Ammon's horn (tissue), 1 donor: ENCODE data around the gene IZUMO2.
A peak's percentile ranks its signal among the peaks of the same experiment; 100 is the strongest.
"Not testable (repeated sequence)": the region's sequence is repeated elsewhere in the genome, so short reads cannot be mapped to it uniquely, and the experiment has no call there.

ENCODE experiments used
- DNase-seq: peaks from one replicate; pipeline ENCODE4 v3.0.0-alpha.2; 2016; ENCODE audit warnings: low spot score

Gene IZUMO2

DNA sequence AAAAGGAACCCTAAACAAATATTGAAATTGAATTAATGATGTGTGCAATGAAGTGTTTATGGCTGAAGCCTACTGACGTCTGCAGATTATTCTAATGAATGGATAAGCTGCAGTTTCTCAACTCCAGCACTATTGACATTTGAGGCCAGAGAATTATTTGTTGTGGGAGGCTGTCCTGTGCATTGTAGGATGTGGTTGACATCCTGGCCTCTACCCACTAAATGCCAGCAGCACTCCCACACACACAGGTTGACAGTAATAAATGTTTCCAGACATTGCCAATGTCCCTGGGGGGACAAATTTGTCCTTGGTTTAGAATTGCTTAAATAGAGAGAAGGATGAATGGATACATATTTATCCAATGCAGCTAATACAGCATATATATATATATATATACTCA is 21.1 kb upstream of the IZUMO2 start:
- DNase-seq, result no peak

DNA sequence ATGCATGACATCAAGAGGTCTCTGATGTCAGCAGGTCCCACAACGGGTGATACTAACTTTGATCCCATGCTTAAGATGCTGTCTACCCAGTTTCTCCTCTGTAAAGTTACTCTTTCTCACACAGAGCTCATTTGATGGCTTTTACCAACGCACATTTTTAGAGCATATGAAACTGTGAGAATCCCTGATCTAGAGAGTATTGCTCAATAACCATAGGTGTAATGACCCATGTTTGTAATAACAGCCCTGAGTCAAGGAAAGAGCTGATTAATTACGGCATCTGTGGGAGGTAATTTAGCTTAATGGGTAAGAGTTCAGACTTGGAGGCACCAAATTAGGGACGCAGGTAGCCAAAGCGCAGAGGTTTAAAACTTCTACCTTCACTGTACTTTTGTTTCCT is 18.0 kb upstream of the IZUMO2 start:
- DNase-seq, result no peak

GRCh38 chr19:50178859-50179537 is 15.9 kb upstream of the IZUMO2 start:
- DNase-seq, result no peak

GRCh38 chr19:50178320-50178719 is 15.2 kb upstream of the IZUMO2 start:
- no peak for DNase-seq

DNA sequence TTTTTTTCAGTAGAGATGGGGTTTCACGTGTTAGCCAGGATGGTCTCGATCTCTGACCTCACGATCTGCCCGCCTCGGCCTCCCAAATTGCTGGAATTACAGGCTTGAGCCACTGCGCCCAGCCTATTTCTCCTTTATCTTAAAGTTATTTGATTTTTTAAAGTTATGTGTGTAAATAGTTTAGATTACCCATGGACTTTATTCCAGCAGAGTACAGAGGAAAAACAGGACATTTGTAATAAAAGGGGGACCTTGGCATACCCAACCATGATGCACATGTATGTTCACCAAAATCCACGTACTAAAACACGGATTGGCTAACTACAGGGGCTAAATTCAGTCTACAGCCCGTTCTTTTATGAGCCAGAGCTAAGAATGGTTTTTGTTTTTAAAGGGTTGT is 13.7 kb upstream of the IZUMO2 start:
- no peak for DNase-seq

DNA sequence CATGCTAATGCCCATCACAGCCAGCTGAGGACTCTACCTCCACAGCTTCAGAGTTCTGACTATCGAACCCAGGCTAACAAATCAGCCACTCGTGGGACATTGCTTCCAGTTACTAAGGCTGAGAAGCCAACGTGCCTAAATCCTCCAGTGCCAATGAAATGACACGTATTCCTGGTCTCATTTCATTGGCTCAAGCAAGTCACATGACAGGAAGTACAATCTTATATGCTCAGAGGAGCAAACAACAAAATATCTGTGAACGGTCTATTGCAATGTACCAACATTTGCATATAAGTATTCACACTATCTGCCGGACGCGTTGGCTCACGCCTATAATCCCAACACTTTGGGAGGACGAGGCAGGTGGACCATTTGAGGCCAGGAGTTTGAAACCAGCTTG is 12.8 kb upstream of the IZUMO2 start:
- no peak for DNase-seq

DNA sequence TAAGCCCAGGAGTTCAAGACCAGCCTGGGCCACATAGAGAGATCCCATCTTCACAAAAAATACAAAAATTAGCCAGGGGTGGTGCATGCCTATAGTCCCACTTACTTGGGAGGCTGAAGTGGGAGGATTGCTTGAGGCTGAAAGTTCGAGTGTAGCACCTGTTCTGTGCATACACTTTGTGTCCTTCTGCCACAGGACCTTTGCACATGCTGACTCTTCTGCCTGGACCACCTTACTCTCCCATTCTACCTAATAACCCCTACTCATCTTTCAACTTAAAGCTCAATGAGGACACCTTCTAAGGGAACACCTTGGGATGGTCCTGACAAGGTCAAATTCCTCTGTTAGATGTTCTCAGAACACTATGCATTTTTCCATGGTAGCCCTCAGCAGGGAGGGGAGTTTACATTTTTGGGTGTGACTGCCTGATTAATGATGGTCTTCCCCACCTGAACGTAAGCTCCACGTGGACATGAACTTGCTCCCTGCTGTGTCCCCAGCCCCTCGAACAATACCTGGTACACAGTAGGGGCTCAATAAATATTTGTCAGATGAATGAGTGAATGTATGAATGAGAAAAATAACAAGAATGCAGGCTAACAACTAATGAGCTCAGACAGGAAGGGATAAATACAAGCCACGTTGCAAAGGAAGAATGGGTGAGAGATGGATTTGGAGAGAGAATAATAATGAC is 11.2 kb upstream of the IZUMO2 start:
- no peak for DNase-seq

DNA sequence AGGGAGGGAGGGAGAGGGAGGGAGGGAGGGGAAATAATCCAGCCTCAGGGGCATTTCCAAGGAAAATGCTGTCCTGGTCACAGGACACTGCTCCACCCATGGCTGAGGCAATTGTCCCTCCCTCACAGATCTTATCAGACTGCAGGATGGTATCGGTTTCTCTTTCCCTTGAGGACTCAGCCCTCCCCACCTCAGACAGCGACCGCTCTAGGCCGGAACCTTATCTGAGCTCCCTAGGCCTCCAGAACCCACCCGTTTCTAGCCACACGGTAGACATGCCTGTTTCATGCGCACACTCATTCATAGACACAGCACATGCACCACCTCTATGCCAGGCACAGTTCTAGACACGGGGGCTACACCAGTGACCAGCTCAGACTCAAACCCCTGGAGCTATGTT is 10.0 kb upstream of the IZUMO2 start:
- no peak for DNase-seq

DNA sequence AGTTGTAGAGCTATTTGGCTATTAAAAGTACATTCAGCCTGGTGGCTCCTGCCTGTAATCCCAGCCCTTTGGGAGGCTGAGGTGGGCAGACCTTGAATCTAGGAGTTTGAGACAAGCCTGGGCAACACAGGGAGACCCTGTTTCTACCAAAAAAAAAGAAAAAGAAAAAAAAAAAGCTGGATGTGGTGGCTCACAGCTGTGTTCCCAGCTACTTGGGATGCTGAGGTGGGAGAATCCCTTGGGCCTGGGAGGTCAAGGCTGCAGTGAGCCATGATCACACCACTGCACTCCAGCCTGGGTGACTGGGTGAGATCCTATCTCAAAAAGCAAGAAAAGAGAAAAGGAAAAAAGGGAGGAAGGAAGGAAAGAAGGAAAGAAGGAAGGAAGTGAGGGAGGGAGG is 9.6 kb upstream of the IZUMO2 start:
- DNase-seq, result no peak

GRCh38 chr19:50171752-50172151 is 8.7 kb upstream of the IZUMO2 start:
- no peak for DNase-seq

DNA sequence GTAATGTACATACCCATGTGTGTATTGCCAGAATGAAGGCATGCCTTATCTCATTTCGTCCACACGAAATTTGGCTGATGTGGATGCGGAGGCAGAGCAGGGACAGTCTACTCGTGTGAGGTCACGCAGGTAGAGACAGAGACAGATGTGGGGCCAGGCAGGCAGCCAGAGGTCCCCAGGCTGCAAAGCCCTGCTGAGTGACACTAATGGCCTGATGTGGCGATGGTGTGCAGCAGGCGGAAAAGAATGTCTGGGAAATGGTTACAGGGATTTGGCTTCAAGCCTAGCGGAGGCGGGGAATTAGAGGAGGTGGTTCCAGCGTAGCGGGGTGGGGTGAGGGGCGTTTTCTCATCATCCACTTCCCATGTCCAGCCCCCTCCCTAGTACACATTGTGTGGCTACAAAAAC is 4.2 kb upstream of the IZUMO2 start:
- no peak for DNase-seq

DNA sequence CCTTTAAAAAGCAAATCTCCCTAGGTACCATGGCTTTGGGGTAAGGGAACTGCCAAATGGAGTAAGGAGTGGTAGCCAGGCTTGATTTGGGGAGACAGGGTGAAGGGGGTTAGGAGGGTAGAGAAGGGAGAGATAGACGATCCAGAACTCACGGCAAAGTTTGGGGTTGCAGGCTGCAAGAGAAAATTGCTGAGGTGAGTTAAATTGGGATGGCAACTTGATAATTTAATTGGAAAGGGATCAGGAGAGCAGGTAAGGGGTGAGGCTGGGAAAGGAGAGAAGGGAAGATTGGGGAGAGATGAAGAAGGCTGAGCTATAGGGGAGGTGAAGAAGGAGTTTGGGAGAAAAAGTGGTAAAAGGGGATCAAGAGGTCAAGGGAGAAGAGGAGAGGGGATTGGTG is 4.0 kb downstream of the IZUMO2 start:
- no peak for DNase-seq

- DNase-seq, result no peak
Observed at GRCh38 chr19:50158577-50158976, 4.5 kb downstream of the IZUMO2 start.

DNA sequence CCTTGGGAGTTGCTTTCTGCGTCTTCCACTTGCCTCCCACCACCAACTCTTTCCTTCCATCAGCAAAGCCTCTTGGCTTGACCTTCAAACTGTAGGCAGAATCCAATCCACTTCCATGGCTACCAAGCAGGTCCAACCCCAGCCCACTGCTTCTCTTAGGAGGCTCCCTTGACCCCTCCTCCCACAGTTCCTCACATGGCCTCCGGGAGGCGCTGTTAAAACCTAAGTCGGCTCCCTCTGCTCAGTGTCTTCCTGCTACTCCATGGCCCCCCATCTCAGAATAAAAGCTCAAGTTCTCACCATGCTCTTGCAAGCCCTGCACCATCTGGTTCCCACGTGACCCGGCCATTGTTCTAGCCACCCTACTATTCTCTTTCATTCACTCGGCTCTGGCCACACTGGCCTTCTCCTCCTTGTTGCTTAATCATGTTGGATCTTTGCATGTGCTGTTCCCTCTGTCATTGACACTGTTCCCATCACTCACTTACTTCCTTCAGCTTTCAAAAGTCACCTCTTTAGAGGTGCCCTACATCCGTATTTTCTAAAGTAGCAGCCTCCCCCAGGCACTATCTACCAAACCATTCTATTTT is 7.5 kb downstream of the IZUMO2 start:
- DNase-seq, result no peak

DNA sequence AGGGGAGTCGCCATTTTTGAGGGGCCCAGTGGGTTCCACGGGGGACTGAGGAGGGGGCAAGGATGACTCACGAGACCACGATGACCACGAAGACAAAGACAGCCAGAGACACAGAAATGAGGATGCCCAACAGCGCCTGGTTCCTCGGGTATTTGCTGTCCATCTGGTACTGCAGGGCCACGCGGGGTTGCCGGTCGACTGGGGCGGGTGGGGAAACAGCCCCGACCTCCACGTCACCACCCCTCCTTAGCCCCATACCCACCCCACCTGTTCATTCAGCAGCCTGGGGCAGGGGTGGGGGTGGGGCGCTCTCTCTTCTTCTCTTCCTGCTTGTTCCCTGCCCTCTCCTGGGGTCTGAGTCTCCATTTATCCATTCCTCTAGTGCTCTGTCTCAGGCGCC is 8.6 kb downstream of the IZUMO2 start:
- no peak for DNase-seq

GRCh38 chr19:50152578-50152977 is 10.5 kb downstream of the IZUMO2 start:
- DNase-seq, result no peak

GRCh38 chr19:50148528-50148927 is 14.6 kb downstream of the IZUMO2 start:
- DNase-seq, result no peak

GRCh38 chr19:50147462-50148423 is 15.3 kb downstream of the IZUMO2 start:
- peak; percentile 98 for DNase-seq

DNA sequence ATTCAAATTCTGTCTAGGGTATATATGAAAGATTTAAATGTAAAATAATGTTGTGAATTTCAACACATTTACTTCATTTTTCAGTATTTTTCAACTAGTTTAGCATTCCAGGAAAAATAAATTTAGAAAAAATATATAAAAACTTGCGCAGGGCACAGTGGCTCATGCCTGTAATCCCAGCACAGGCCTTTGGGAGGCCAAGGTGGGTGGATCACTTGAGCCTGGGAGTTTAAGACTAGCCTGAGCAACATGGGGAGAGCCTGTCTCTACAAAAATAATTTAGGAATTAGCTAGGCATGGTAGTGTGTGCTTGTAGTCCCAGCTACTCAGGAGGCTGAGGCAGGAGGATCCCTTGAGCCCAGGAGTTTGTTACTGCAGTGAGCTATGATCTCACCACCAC is 21.2 kb downstream of the IZUMO2 start:
- DNase-seq, result not testable (repeated sequence)

DNA sequence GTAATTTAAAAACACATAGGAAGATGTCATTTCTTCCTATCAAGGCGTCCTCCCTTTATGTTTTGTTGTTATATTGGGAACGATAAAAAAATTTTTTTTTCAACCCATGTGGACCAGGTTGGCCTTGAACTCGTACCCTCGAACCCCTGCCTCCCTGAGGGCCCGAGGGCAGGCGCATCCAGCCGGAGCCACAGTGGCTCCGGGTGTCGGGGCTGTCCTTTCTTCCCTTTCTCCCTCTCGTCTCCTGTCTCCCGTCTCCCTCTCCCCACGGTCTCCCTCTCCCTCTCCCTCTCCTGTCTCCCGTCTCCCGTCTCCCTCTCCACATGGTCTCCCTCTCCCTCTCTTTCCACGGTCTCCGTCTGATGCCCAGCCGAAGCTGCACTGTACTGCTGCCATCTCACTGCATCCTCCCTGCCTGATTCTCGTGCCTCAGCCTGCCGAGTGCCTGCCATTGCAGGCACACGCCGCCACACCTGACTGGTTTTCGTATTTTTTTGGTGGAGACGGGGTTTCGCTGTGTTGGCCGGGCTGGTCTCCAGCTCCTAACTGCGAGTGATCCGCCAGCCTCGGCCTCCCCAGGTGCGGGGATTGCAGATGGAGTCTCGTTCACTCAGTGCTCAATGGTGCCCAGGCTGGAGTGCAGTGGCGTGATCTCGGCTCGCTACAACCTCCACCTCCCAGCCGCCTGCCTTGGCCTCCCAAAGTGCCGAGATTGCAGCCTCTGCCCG is 22.8 kb downstream of the IZUMO2 start:
- not testable (repeated sequence) for DNase-seq

DNA sequence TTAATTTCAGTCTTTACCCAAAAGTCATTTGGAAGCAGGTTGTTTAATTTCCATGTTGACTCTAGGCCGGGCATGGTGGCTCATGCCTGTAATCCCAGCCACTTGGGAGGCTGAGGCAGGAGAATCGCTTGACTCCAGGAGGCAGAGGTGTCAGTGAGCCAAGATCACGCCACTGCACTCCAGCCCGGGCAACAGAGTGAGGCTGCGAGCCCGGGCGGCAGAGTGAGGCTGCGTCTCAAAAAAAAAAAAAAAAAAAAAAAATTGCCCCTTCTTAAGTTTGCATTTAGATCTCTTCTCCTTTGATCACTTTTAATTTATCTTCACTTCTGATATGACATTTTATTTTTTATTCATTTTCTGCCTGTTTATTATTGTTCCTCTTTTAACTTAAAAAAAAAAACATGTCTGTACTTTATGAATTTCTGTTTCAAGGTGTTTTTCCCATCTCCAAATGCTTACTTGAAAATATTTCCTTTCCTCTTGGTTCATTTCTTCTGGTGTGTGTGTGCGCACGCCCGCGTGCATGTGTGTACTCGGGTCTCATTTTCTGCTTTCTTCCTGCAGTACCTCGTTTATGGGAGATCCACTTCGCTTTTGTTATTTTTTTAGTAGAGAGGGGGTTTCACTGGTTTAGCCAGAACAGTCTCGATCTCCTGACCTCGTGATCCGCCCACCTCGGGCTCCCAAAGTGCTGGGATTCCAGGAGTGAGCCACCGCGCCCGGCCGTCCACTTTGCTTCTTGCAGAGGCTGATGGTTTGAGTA is 26.3 kb downstream of the IZUMO2 start:
- peak; percentile 14 for DNase-seq
